Measurements from ENCODE around the gene ASCL5. TPM values are rescaled to one million over a fixed set of nuclear protein-coding genes. Genes with fewer than 3 reads are reported as not detected.

ASCL5 gene
- total and polyA plus RNA-seq, 9 of the 15 experiments (the other 6 are each of a cell fraction or from before 2014, with no cell fraction given) = 0.09 TPM; not detected in 8

DNA sequence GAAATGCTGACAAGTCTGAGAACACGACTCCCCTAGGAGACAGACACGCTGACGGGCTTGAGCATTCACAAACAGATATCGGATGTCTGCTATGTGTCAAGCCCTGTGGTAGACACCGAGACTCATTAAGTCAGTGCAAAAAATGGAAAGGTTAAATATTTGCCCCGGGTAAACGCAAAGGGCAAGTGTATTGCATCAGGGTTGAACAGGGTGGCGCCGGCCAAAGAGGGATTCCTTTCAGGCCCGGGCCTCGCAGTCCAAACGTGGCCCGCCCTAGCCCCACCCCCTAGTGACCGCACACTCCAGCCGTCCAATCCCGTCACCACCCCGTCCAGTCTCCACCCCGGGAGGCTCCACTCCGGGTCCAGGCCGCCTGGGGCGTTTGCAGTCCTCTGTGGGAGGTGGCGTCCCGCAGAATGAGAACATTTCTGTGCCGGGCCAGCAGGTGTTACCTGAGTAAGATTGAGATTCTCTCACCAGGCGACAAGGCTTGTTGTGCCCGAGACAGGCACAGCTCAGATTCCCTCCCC is 43.6 kb upstream of the ASCL5 start (continued):
- TF ChIP-seq CBX1 (IDR thresholded peaks at IDR 0.05; ENCODE audit: low read depth) (peak; percentile 40; the same call in 1 of the 2 replicates), ARID2 (IDR thresholded peaks at IDR 0.05) (no peak), ZNF766 (CRISPR knock-in tag; conservative IDR thresholded peaks at IDR 0.05) (peak; percentile 74; the same call in 1 of the 2 replicates), BRCA1 (IDR thresholded peaks at IDR 0.05) (no peak), BRCA1 (CRISPR knock-in tag; IDR thresholded peaks at IDR 0.05) (no peak), ZNF778 (CRISPR knock-in tag; IDR thresholded peaks at IDR 0.05) (no peak), CCAR2 (IDR thresholded peaks at IDR 0.05; ENCODE audit: low read depth, low read length) (no peak), TSC22D4 (tag; IDR thresholded peaks at IDR 0.05) (no peak), GABPA (tag; conservative IDR thresholded peaks at IDR 0.05; ENCODE audit: low read depth) (no peak), IFI16 (CRISPR knock-in tag; IDR thresholded peaks at IDR 0.05) (0 out of 2 replicates have a peak, but pooled peaks have one; percentile 44), FOXA3 (CRISPR knock-in tag; conservative IDR thresholded peaks at IDR 0.05 in 1 of 2, IDR thresholded peaks at IDR 0.05 in 1 of 2) (peak in 1 of 2 experiments; percentile 50; a peak in 2 of 4 replicates), XRCC4 (IDR thresholded peaks at IDR 0.05; ENCODE audit: extremely low read depth, insufficient read depth, insufficient read length) (no peak), ZNF75A (CRISPR knock-in tag; IDR thresholded peaks at IDR 0.05) (no peak)
- TF ChIP-seq, protein P1, sequence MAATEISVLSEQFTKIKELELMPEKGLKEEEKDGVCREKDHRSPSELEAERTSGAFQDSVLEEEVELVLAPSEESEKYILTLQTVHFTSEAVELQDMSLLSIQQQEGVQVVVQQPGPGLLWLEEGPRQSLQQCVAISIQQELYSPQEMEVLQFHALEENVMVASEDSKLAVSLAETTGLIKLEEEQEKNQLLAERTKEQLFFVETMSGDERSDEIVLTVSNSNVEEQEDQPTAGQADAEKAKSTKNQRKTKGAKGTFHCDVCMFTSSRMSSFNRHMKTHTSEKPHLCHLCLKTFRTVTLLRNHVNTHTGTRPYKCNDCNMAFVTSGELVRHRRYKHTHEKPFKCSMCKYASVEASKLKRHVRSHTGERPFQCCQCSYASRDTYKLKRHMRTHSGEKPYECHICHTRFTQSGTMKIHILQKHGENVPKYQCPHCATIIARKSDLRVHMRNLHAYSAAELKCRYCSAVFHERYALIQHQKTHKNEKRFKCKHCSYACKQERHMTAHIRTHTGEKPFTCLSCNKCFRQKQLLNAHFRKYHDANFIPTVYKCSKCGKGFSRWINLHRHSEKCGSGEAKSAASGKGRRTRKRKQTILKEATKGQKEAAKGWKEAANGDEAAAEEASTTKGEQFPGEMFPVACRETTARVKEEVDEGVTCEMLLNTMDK (IDR thresholded peaks at IDR 0.05; ENCODE audit: borderline replicate concordance, insufficient read depth, low read depth, low read length, poor library complexity, severe bottlenecking) = peak; percentile 45
- TF ChIP-seq, protein P2, sequence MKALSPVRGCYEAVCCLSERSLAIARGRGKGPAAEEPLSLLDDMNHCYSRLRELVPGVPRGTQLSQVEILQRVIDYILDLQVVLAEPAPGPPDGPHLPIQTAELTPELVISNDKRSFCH (CRISPR knock-in tag; IDR thresholded peaks at IDR 0.05) = no peak
- TF ChIP-seq, protein P2 (tag; IDR thresholded peaks at IDR 0.05) = no peak; the same call in 1 of the 2 replicates
- TF ChIP-seq, protein P3, sequence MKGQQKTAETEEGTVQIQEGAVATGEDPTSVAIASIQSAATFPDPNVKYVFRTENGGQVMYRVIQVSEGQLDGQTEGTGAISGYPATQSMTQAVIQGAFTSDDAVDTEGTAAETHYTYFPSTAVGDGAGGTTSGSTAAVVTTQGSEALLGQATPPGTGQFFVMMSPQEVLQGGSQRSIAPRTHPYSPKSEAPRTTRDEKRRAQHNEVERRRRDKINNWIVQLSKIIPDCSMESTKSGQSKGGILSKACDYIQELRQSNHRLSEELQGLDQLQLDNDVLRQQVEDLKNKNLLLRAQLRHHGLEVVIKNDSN (CRISPR knock-in tag; IDR thresholded peaks at IDR 0.05) = no peak
- TF ChIP-seq, protein P4, sequence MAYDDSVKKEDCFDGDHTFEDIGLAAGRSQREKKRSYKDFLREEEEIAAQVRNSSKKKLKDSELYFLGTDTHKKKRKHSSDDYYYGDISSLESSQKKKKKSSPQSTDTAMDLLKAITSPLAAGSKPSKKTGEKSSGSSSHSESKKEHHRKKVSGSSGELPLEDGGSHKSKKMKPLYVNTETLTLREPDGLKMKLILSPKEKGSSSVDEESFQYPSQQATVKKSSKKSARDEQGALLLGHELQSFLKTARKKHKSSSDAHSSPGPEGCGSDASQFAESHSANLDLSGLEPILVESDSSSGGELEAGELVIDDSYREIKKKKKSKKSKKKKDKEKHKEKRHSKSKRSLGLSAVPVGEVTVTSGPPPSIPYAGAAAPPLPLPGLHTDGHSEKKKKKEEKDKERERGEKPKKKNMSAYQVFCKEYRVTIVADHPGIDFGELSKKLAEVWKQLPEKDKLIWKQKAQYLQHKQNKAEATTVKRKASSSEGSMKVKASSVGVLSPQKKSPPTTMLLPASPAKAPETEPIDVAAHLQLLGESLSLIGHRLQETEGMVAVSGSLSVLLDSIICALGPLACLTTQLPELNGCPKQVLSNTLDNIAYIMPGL (CRISPR knock-in tag; IDR thresholded peaks at IDR 0.05) = no peak
- TF ChIP-seq, protein P5, sequence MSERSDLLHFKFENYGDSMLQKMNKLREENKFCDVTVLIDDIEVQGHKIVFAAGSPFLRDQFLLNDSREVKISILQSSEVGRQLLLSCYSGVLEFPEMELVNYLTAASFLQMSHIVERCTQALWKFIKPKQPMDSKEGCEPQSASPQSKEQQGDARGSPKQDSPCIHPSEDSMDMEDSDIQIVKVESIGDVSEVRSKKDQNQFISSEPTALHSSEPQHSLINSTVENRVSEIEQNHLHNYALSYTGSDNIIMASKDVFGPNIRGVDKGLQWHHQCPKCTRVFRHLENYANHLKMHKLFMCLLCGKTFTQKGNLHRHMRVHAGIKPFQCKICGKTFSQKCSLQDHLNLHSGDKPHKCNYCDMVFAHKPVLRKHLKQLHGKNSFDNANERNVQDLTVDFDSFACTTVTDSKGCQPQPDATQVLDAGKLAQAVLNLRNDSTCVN (CRISPR knock-in tag; IDR thresholded peaks at IDR 0.05) = peak; percentile 63; the same call in 1 of the 2 replicates
- TF ChIP-seq, protein P6, sequence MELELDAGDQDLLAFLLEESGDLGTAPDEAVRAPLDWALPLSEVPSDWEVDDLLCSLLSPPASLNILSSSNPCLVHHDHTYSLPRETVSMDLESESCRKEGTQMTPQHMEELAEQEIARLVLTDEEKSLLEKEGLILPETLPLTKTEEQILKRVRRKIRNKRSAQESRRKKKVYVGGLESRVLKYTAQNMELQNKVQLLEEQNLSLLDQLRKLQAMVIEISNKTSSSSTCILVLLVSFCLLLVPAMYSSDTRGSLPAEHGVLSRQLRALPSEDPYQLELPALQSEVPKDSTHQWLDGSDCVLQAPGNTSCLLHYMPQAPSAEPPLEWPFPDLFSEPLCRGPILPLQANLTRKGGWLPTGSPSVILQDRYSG (tag; conservative IDR thresholded peaks at IDR 0.05; ENCODE audit: low read depth) = no peak; the same call in 1 of the 2 replicates

Measured in K562 (cell line).